ENCODE results near the gene SLC22A1. TPM values are rescaled to one million over a fixed set of nuclear protein-coding genes. Genes with fewer than 3 reads are reported as not detected.

SLC22A1 gene
- polyA plus RNA-seq, 2 of the 4 experiments (the other 2 are of a cell fraction), result 2.1 TPM

- Histone ChIP-seq H3K4me1 (no peaks in the 10 kb centered on the region), H3K4me3 (no peak overlapping the region), H3K27ac (no peak overlapping the region), H3K9me3 (no peaks in the 10 kb centered on the region), H3K4me2 (no peak overlapping the region)
- FAIRE-seq, result no peak
- ATAC-seq, result no peak
- no peak for DNase-seq (ENCODE audit: low read depth in 1 of 2, low spot score in 1 of 2)
- CTCF ChIA-PET, result interaction anchor here (1.0 to 1.3 kb wide), 3 partner anchors 9 to 440 kb away, joined by 3 to 7 read pairs (median 3); no protein-coding TSS in a partner anchor
- WGBS (ENCODE audit: missing lambda C conversion rate), result 94% methylated on average over 11 of the region's 12 CpGs
- POLR2A ChIA-PET, result no interaction called here
- no peak for TF ChIP-seq HOXA7 (CRISPR knock-in tag; IDR thresholded peaks at IDR 0.05)
- TF ChIP-seq MYC (IDR thresholded peaks at IDR 0.05; ENCODE audit: borderline replicate concordance, low read length), result no peak
- TF ChIP-seq, protein P1, sequence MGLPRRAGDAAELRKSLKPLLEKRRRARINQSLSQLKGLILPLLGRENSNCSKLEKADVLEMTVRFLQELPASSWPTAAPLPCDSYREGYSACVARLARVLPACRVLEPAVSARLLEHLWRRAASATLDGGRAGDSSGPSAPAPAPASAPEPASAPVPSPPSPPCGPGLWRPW (IDR thresholded peaks at IDR 0.05), result no peak
- no peak for TF ChIP-seq TP53 (CRISPR knock-in tag; IDR thresholded peaks at IDR 0.05)
Observed at GRCh38 chr6:160079686-160080043, 42.0 kb upstream of the SLC22A1 start.

DNA sequence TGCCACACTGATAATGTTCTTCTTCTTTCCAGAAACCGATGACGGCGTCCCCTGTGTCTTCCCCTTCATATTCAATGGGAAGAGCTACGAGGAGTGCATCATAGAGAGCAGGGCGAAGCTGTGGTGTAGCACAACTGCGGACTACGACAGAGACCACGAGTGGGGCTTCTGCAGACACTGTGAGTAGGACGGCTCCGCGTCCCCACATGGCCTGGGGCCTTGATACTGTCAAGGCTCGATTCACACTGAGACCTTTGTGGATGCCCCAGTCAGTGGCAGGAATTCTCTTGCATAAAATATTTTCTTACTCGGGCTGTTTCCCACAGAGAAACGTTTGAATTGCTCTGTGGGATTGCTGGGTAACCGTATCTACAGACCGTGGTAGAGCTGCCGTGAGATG lies 41.5 kb upstream of the SLC22A1 start:
- CTCF ChIA-PET, result interaction anchor here (1.0 to 1.3 kb wide), 4 partner anchors 8 to 454 kb away, joined by 3 to 7 read pairs (median 4); no protein-coding TSS in a partner anchor

DNA sequence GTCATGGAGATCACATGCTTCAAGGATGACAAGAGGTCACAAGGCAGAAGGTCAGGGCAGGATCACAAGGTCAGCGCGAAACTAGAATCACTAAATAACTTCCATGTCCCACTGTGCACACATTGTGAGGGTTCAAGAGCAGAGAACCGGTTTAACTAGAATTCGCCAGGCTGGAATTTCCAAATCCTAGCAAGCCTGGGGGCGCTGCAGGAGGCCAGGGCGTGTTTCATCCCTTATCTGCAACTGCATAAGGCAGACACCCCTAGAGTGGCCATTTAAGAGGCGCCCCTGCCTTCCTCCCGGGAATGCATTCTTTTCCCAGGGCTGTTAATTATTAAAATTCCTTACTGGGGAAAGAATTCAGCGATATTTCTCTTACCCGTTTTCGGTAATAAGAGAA lies 40.2 kb upstream of the SLC22A1 start:
- TF ChIP-seq SMC3 (IDR thresholded peaks at IDR 0.05), result no peak
- H3K4me3 ChIP-seq, result no peak overlapping the region
- ATAC-seq (no peak), FAIRE-seq (no peak), DNase-seq (ENCODE audit: low read depth in 1 of 2, low spot score in 1 of 2) (no peak)
- no peaks in the 10 kb centered on the region for H3K9me3 ChIP-seq
- no peaks in the 10 kb centered on the region for H3K4me1 ChIP-seq
- ChIA-PET POLR2A (no interaction called here), CTCF (interaction anchor here (0.6 to 1.0 kb wide), 4 partner anchors 218 to 389 kb away, joined by 3 to 4 read pairs (median 4); no protein-coding TSS in a partner anchor)
- H3K27ac ChIP-seq, result no peak overlapping the region
- WGBS (ENCODE audit: missing lambda C conversion rate), result 95% methylated on average over 11 of the region's 11 CpGs
- H3K4me2 ChIP-seq, result no peak overlapping the region

More for the DNA sequence above, 41.5 kb upstream of the SLC22A1 start:
- FAIRE-seq (no peak), ATAC-seq (no peak), DNase-seq (ENCODE audit: low read depth in 1 of 2, low spot score in 1 of 2) (no peak)
- H3K27ac ChIP-seq, result no peak overlapping the region
- no peaks in the 10 kb centered on the region for H3K4me1 ChIP-seq
- WGBS (ENCODE audit: missing lambda C conversion rate), result 85% methylated on average over 14 of the region's 17 CpGs
- no peaks in the 10 kb centered on the region for H3K9me3 ChIP-seq
- no peak for TF ChIP-seq SREBF2 (IDR thresholded peaks at IDR 0.05)
- no peak for TF ChIP-seq JUN (IDR thresholded peaks at IDR 0.05)
- TF ChIP-seq MAX (IDR thresholded peaks at IDR 0.05), result no peak
- H3K4me3 ChIP-seq, result no peak overlapping the region
- H3K4me2 ChIP-seq, result no peak overlapping the region
- POLR2A ChIA-PET, result no interaction called here

DNA sequence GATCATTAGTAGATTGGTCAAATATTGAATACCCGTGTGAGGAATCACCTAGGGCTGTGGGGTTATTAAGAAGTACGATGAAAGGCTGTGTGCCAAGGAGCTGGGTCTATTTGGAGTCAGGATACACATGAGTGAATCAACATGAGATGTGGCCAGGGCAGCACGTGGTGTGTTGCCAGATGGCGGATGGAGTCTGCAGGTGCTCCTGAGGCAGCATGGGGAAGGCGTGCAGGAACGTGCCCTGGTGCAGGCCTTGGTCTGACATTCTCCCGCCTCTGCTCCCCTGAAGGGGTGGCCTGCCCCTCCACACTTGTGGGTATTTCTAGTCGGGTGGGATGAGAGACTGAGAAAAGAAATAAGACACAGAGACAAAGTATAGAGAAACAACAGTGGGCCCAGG lies 39.0 kb upstream of the SLC22A1 start:
- Histone ChIP-seq H3K4me2 (no peak overlapping the region), H3K4me1 (no peaks in the 10 kb centered on the region), H3K9me3 (no peaks in the 10 kb centered on the region), H3K27ac (no peak overlapping the region), H3K4me3 (no peak overlapping the region)
- ChIA-PET CTCF (interaction anchor here (0.7 to 1.0 kb wide), 2 partner anchors 87 to 219 kb away, joined by 3 read pairs; no protein-coding TSS in a partner anchor), POLR2A (no interaction called here)
- FAIRE-seq (no peak), ATAC-seq (no peak), DNase-seq (ENCODE audit: low read depth in 1 of 2, low spot score in 1 of 2) (no peak)
- TF ChIP-seq FOXS1 (CRISPR knock-in tag; IDR thresholded peaks at IDR 0.05) (no peak), USF2 (IDR thresholded peaks at IDR 0.05) (no peak), POLR2A (IDR thresholded peaks at IDR 0.05; ENCODE audit: low read length) (no peak), HDAC2 (IDR thresholded peaks at IDR 0.05) (no peak), CHD2 (IDR thresholded peaks at IDR 0.05; ENCODE audit: low read length, partially characterized antibody) (no peak), GATA3 (IDR thresholded peaks at IDR 0.05; ENCODE audit: borderline replicate concordance) (no peak), FOSL2 (IDR thresholded peaks at IDR 0.05) (no peak), FOSL2 (CRISPR knock-in tag; IDR thresholded peaks at IDR 0.05) (no peak), SMC3 (IDR thresholded peaks at IDR 0.05) (no peak)
- TF ChIP-seq, protein P2, sequence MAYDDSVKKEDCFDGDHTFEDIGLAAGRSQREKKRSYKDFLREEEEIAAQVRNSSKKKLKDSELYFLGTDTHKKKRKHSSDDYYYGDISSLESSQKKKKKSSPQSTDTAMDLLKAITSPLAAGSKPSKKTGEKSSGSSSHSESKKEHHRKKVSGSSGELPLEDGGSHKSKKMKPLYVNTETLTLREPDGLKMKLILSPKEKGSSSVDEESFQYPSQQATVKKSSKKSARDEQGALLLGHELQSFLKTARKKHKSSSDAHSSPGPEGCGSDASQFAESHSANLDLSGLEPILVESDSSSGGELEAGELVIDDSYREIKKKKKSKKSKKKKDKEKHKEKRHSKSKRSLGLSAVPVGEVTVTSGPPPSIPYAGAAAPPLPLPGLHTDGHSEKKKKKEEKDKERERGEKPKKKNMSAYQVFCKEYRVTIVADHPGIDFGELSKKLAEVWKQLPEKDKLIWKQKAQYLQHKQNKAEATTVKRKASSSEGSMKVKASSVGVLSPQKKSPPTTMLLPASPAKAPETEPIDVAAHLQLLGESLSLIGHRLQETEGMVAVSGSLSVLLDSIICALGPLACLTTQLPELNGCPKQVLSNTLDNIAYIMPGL (CRISPR knock-in tag; IDR thresholded peaks at IDR 0.05; ENCODE audit: borderline replicate concordance), result no peak
- 98% methylated on average over 7 of the region's 8 CpGs for WGBS (ENCODE audit: missing lambda C conversion rate)

Data from A549 (cell line).